H1 (cell line): Measurements from ENCODE around the gene ITPR1. TPM values are rescaled to one million over a fixed set of nuclear protein-coding genes. Genes with fewer than 3 reads are reported as not detected.

Experiments used
- CTCF ChIA-PET: fragments of 300-600 bp; sonication (Branson Sonifier 250); formaldehyde crosslinking; loops from one replicate; lab custom pipeline; 2021; ENCODE audit not compliant: partially characterized antibody; lab: Charles Lee
- POLR2A ChIA-PET: fragments of 300-600 bp; sonication (Branson Sonifier 250); formaldehyde crosslinking; loops from one replicate; lab custom pipeline; 2021; ENCODE audit warnings: inconsistent platforms; ENCODE audit not compliant: partially characterized antibody; lab: Charles Lee
- DNase-seq, 2 experiments: peaks; one replicate each; pipeline versions ENCODE4 v3.0.0 to v3.0.0-alpha.2; 2010 to 2022; ENCODE audit warnings: low spot score in 2 of 2, low read depth in 1 of 2, mixed read lengths in 1 of 2
- FAIRE-seq: peaks from 2 replicates; lab custom pipeline; 2011; peaks lifted over from hg19 to GRCh38; lab: Jason Lieb, UNC
- H2AFZ ChIP-seq: 2 replicates; pipeline ENCODE4 v1.8.1; 2012; ENCODE audit warnings: low read length, inconsistent platforms
- H2AK5ac ChIP-seq: 2 replicates; pipeline ENCODE4 v1.6.1; 2013; ENCODE audit warnings: low read depth, low read length
- H2BK120ac ChIP-seq: replicated peaks from 2 replicates; pipeline ENCODE3; 2013; ENCODE audit warnings: low read depth, low read length, inconsistent platforms
- H2BK12ac ChIP-seq: 2 replicates; pipeline ENCODE4 v1.6.1; 2013; ENCODE audit warnings: low read depth, low read length
- H2BK15ac ChIP-seq: 2 replicates; pipeline ENCODE4 v1.6.1; 2013; ENCODE audit warnings: low read length
- H2BK20ac ChIP-seq: 2 replicates; pipeline ENCODE4 v1.6.1; 2013; ENCODE audit warnings: low read length
- H2BK5ac ChIP-seq: 2 replicates; pipeline ENCODE4 v1.6.1; 2013; ENCODE audit warnings: low read depth, low read length
- H3K14ac ChIP-seq: 2 replicates; pipeline ENCODE4 v1.6.1; 2013; ENCODE audit warnings: inconsistent platforms; ENCODE audit not compliant: insufficient read length
- H3K18ac ChIP-seq: 2 replicates; pipeline ENCODE4 v1.6.1; 2013; ENCODE audit warnings: low read length; ENCODE audit errors: extremely low read depth
- H3K23ac ChIP-seq: 2 replicates; pipeline ENCODE4 v1.6.1; 2013; ENCODE audit warnings: inconsistent platforms; ENCODE audit not compliant: insufficient read length
- H3K23me2 ChIP-seq: 2 replicates; pipeline ENCODE4 v1.6.1; 2013; ENCODE audit warnings: low read depth, low read length
- H3K27ac ChIP-seq: 2 replicates; pipeline ENCODE4 v1.6.1; 2011; ENCODE audit warnings: low read depth, low read length, inconsistent platforms
- H3K27me3 ChIP-seq, 4 experiments: replicated peaks in 1 of 4; 1 replicate in 1 of 4; 2 replicates in 3 of 4; pipeline versions ENCODE4 v1.6.1 to v1.8.1; 2011 to 2013; ENCODE audit warnings: low read length in 3 of 4, mild to moderate bottlenecking in 3 of 4, inconsistent platforms in 2 of 4, mixed read lengths in 2 of 4, moderate library complexity in 1 of 4; ENCODE audit not compliant: control insufficient read depth in 3 of 4, insufficient read depth in 3 of 4; ENCODE audit errors: extremely low read depth in 1 of 4
- H3K36me3 ChIP-seq, 4 experiments: 2 replicates each; pipeline versions ENCODE4 v1.6.1 to v1.8.1; 2011 to 2013; ENCODE audit warnings: mild to moderate bottlenecking in 4 of 4, low read length in 3 of 4, moderate library complexity in 2 of 4, control low read depth in 1 of 4, inconsistent platforms in 1 of 4; ENCODE audit not compliant: insufficient read depth in 4 of 4, control insufficient read depth in 2 of 4
- H3K4ac ChIP-seq: replicated peaks from 2 replicates; pipeline ENCODE3; 2013; ENCODE audit warnings: low read length, low read depth, mixed read lengths, inconsistent platforms; ENCODE audit not compliant: insufficient read length
- H3K4me1 ChIP-seq, 4 experiments: replicated peaks in 1 of 4; 1 replicate in 1 of 4; 2 replicates in 3 of 4; pipeline versions ENCODE4 v1.6.1 to v1.8.1; 2011 to 2013; ENCODE audit warnings: low read length in 3 of 4, inconsistent platforms in 2 of 4, mixed read lengths in 1 of 4; ENCODE audit not compliant: insufficient read depth in 4 of 4, control insufficient read depth in 3 of 4
- H3K4me2 ChIP-seq, 2 experiments: 2 replicates each; pipeline versions ENCODE4 v1.6.1 to v1.8.1; 2011 to 2013; ENCODE audit warnings: low read depth in 2 of 2, low read length in 2 of 2, control low read depth in 1 of 2, inconsistent platforms in 1 of 2, mild to moderate bottlenecking in 1 of 2; ENCODE audit not compliant: insufficient read depth in 1 of 2
- H3K4me3 ChIP-seq, 4 experiments: fragments of 200-600, 300-600 bp in 1 of 4; sonication (generic), shearing (Covaris generic), sonication (Bioruptor Twin) in 1 of 4; 2 replicates each; pipeline versions ENCODE4 v1.5.1 to v1.8.1; 2011 to 2016; ENCODE audit warnings: low read length in 4 of 4, low read depth in 3 of 4, control low read depth in 2 of 4, inconsistent platforms in 2 of 4, mild to moderate bottlenecking in 2 of 4, mixed read lengths in 1 of 4, moderate library complexity in 1 of 4; ENCODE audit not compliant: insufficient read depth in 2 of 4; ENCODE audit errors: extremely low read depth in 1 of 4
- H3K56ac ChIP-seq: replicated peaks from 2 replicates; pipeline ENCODE3; 2013; ENCODE audit warnings: low read depth, mild to moderate bottlenecking, mixed read lengths, low read length, inconsistent platforms; ENCODE audit not compliant: insufficient read length
- H3K79me1 ChIP-seq: 2 replicates; pipeline ENCODE4 v1.6.1; 2013; ENCODE audit warnings: low read depth, low read length, control low read depth
- H3K79me2 ChIP-seq, 2 experiments: 2 replicates each; pipeline versions ENCODE4 v1.6.1 to v1.8.1; 2012 to 2013; ENCODE audit warnings: low read length in 2 of 2, mild to moderate bottlenecking in 2 of 2, inconsistent platforms in 1 of 2; ENCODE audit not compliant: insufficient read depth in 2 of 2, control insufficient read depth in 1 of 2
- H3K9ac ChIP-seq, 4 experiments: replicated peaks in 1 of 4; 1 replicate in 1 of 4; 2 replicates in 3 of 4; pipeline versions ENCODE4 v1.6.1 to v1.8.1; 2011 to 2013; ENCODE audit warnings: low read depth in 3 of 4, low read length in 3 of 4, control low read depth in 2 of 4, mild to moderate bottlenecking in 2 of 4, moderate library complexity in 2 of 4, inconsistent platforms in 1 of 4; ENCODE audit errors: extremely low read depth in 1 of 4
- H3K9me3 ChIP-seq, 2 experiments: 2 replicates each; pipeline versions ENCODE4 v1.6.1 to v1.8.1; 2012 to 2013; ENCODE audit warnings: mild to moderate bottlenecking in 2 of 2, moderate library complexity in 2 of 2, control low read depth in 1 of 2, inconsistent platforms in 1 of 2, low read depth in 1 of 2, low read length in 1 of 2, mixed read lengths in 1 of 2; ENCODE audit not compliant: insufficient read depth in 2 of 2
- H4K20me1 ChIP-seq, 2 experiments: replicated peaks in 1 of 2; 2 replicates each; pipeline versions ENCODE3 to v1.8.1; 2011 to 2013; ENCODE audit warnings: inconsistent platforms in 2 of 2, low read length in 2 of 2, mild to moderate bottlenecking in 1 of 2; ENCODE audit not compliant: insufficient read depth in 2 of 2, control insufficient read depth in 1 of 2
- H4K5ac ChIP-seq: 2 replicates; pipeline ENCODE4 v1.6.1; 2013; ENCODE audit warnings: low read length, low read depth, mixed read lengths, inconsistent platforms; ENCODE audit not compliant: insufficient read length
- H4K8ac ChIP-seq: 2 replicates; pipeline ENCODE4 v1.8.0; 2013; ENCODE audit warnings: mild to moderate bottlenecking, moderate library complexity, low read length, inconsistent platforms; ENCODE audit not compliant: insufficient read depth; ENCODE audit errors: extremely low read depth
- H4K91ac ChIP-seq: replicated peaks from 2 replicates; pipeline ENCODE3; 2013; ENCODE audit warnings: low read length, mixed read lengths, inconsistent platforms; ENCODE audit not compliant: insufficient read length
- BACH1 ChIP-seq: IDR thresholded peaks from 2 replicates; pipeline ENCODE4 v1.6.1; 2012; ENCODE audit warnings: low read length, improper control_type of control experiment
- E2F6 ChIP-seq: IDR thresholded peaks from 2 replicates; pipeline ENCODE4 v1.6.1; 2012; ENCODE audit warnings: inconsistent platforms
- EZH2 ChIP-seq: fragments of 200-600 bp; sonication (generic); IDR thresholded peaks from 2 replicates; pipeline ENCODE4 v1.7.1; 2012; ENCODE audit warnings: low read depth, mild to moderate bottlenecking, moderate library complexity, low read length, inconsistent platforms; ENCODE audit not compliant: severe bottlenecking
- JUN ChIP-seq: IDR thresholded peaks from 2 replicates; pipeline ENCODE4 v1.6.1; 2011; ENCODE audit warnings: low read depth, mild to moderate bottlenecking, improper control_type of control experiment, low read length
- PHF8 ChIP-seq: fragments of 200-600 bp; sonication (generic); conservative IDR thresholded peaks from 2 replicates; pipeline ENCODE4 v1.7.1; 2012; ENCODE audit warnings: low read depth, mild to moderate bottlenecking, inconsistent platforms, low read length, moderate library complexity
- RNF2 ChIP-seq: fragments of 200-900, 300-1000 bp; sonication (generic); IDR thresholded peaks from 2 replicates; pipeline ENCODE4 v1.7.1; 2016; ENCODE audit warnings: borderline replicate concordance, low read depth, mild to moderate bottlenecking, antibody characterized with exemption, low read length; ENCODE audit not compliant: poor library complexity, severe bottlenecking; ENCODE audit errors: missing control alignments
- SIN3A ChIP-seq, 2 experiments: IDR thresholded peaks in 1 of 2; conservative IDR thresholded peaks in 1 of 2; 2 replicates each; pipeline ENCODE4 v1.6.1; 2011 to 2012; ENCODE audit warnings: low read length in 2 of 2, improper control_type of control experiment in 1 of 2, low read depth in 1 of 2, mild to moderate bottlenecking in 1 of 2
- USF2 ChIP-seq: IDR thresholded peaks from 2 replicates; pipeline ENCODE4 v1.6.1; 2011; ENCODE audit warnings: low read length, improper control_type of control experiment
- WGBS, 2 experiments: shearing (Covaris generic) in 1 of 2; methylation state at CpG; one replicate each; pipeline versions ENCODE4 v1.1.6 to v1.1.7; 2013 to 2015; ENCODE audit warnings: low lambda C conversion rate in 2 of 2, mixed read lengths in 2 of 2, inconsistent platforms in 1 of 2, low coverage in 1 of 2, missing lambda C conversion rate in 1 of 2; ENCODE audit not compliant: insufficient replicate concordance in 2 of 2, insufficient coverage in 1 of 2, insufficient read length in 1 of 2; ENCODE audit errors: extremely low coverage in 1 of 2, missing lambda C conversion rate in 1 of 2; 5-methylcytosine and 5-hydroxymethylcytosine counted together
- polyA plus RNA-seq, 7 experiments: library from polyadenylated mRNA; depleted of rRNA in 3 of 7; stranded (reverse) in 5 of 7; unstranded in 2 of 7; fragments of >200 nt in 5 of 7; fragments of 200-250 nt in 2 of 7; gene quantifications; 1 replicate in 5 of 7; 2 replicates in 1 of 7; 4 replicates in 1 of 7; pipeline versions ENCODE4 v1.2.1 to v1.2.3, GENCODE V29; 2011 to 2013; ENCODE audit warnings: missing spikeins in 2 of 7, mixed read lengths in 2 of 7
- total RNA-seq: library from RNA; stranded (reverse); fragmentation: NEBNext Ultra II Directional; extraction: Animal tissue kit (Norgen Biotek cat#: 25700); gene quantifications from 2 replicates; pipeline ENCODE4 v1.2.1, GENCODE V29; 2021

The ITPR1 gene
- total and polyA plus RNA-seq, 2 of the 8 experiments (the other 6 are each of a cell fraction or from before 2014, with no cell fraction given) = 2.5 to 16.3 TPM

GRCh38 chr3:4511491-4512262 is 18.5 kb downstream of the ITPR1 start:
- no peak overlapping the region for H3K23ac ChIP-seq
- H2BK120ac ChIP-seq = no peak overlapping the region
- H4K20me1 ChIP-seq = no peaks in the 10 kb centered on the region
- no peak overlapping the region for H3K14ac ChIP-seq
- H2BK15ac ChIP-seq = no peak overlapping the region
- no peaks in the 10 kb centered on the region for H3K36me3 ChIP-seq
- no peak overlapping the region for H3K18ac ChIP-seq
- no peak overlapping the region for H2BK20ac ChIP-seq
- H3K9me3 ChIP-seq = no peaks in the 10 kb centered on the region
- no peak overlapping the region for H4K91ac ChIP-seq
- no peak overlapping the region for H2BK12ac ChIP-seq
- H3K4ac ChIP-seq = no peak overlapping the region
- no peaks in the 10 kb centered on the region for H3K79me1 ChIP-seq
- H2BK5ac ChIP-seq = no peak overlapping the region
- no peak overlapping the region for H2AK5ac ChIP-seq
- FAIRE-seq = no peak
- no peak overlapping the region for H4K8ac ChIP-seq
- H3K4me1 ChIP-seq = peaks cover 5 to 20% (median 12%) of the 10 kb centered on the region in 4 experiments; a peak in 5 of 7 replicates
- no peak overlapping the region for H3K4me3 ChIP-seq
- H3K79me2 ChIP-seq = no peaks in the 10 kb centered on the region
- POLR2A ChIA-PET = interaction anchor here (1.7 to 4.2 kb wide), 2 partner anchors 12 to 19 kb away, joined by 3 to 20 read pairs; partner anchors contain the start of gene ITPR1
- WGBS, 2 experiments = 76% methylated on average over 7 of the region's 7 CpGs; no CpG with 5 or more reads in 1 of the 2 experiments
- H3K9ac ChIP-seq = no peak overlapping the region
- no peak overlapping the region for H2AFZ ChIP-seq
- no peaks in the 10 kb centered on the region; a peak in 2 of 7 replicates for H3K27me3 ChIP-seq
- no peak overlapping the region for H4K5ac ChIP-seq
- no peak overlapping the region for H3K27ac ChIP-seq
- no peaks in the 10 kb centered on the region for H3K23me2 ChIP-seq
- no peak overlapping the region for H3K56ac ChIP-seq
- CTCF ChIA-PET = interaction anchor here (0.6 to 2.4 kb wide), 4 partner anchors 60 to 161 kb away, joined by 3 to 8 read pairs (median 4); no protein-coding TSS in a partner anchor
- H3K4me2 ChIP-seq = no peak overlapping the region
- no peak for TF ChIP-seq JUN
- TF ChIP-seq E2F6 = no peak
- TF ChIP-seq RNF2 = no peak
- no peak for TF ChIP-seq BACH1
- no peak for TF ChIP-seq USF2
- TF ChIP-seq EZH2 = no peak
- TF ChIP-seq SIN3A (conservative IDR thresholded peaks at IDR 0.05 in 1 of 2, IDR thresholded peaks at IDR 0.05 in 1 of 2; ENCODE audit: low read depth in 1 of 2, low read length in 2 of 2) = no peak
- TF ChIP-seq PHF8 = no peak
- DNase-seq = no peak
